ENCODE data around the gene TERT. TPM values are rescaled to one million over a fixed set of nuclear protein-coding genes. Genes with fewer than 3 reads are reported as not detected.

The TERT gene
- total and polyA plus RNA-seq, 2 donors (not counting 1 experiment from before 2014, with no cell fraction given) = 0.24 to 0.39 TPM

DNA sequence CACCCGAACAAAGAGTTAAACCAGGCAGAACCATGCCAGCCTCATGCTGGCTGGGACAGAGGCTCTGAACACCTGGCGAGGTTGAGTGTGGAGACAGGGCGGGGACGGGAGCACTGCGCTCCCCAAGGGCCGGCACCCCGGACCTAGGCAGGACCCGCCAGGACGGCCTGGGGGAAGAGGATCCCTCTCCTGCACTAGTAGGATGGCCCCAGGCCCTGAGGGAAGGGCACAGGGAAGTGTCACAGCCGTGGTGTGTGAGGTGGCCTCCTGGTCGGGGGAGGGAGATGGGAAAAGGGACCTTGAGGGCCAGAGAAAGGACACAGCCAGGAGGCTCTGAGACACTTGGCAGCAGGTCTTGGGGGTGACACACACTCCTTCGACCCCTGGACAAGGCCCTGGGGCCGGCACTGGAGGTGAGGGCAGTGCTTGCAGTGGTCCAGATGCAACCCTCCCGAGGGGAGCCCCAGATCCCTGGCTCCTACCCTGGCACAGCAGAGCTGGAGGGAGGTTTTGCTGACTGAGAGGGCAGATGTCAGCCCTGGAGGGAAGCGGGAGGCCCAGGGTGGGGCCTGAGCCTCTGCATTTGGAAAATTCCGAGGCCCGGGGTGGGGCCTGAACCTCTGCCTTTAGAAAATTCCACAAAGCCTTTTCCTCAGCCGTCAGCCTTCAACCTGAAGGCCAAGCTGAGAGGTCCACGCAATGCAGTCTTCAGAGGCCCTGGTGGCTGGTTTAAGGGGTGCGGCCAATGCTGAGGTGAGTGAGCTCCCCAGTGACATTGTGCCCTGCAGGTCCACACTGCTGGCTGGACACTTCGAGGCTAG, 24.8 kb upstream of the TERT start:
- no peaks in the 10 kb centered on the region for H3K9me3 Mint-ChIP-seq (ENCODE audit: insufficient read depth)
- Histone ChIP-seq H2AFZ (ENCODE audit: insufficient read depth, low read depth, low read length, poor library complexity, severe bottlenecking) (no peak overlapping the region), H3K4me1 (ENCODE audit: control insufficient read depth in 2 of 2, insufficient read depth in 2 of 2, low read length in 2 of 2) (peaks cover 24% of the 10 kb centered on the region in 2 donors), H3K9me3 (ENCODE audit: control extremely low read depth in 1 of 3, control insufficient read depth in 2 of 3, insufficient read depth in 1 of 3, low read length in 2 of 3) (no peaks in the 10 kb centered on the region), H3K27me3 (replicated peaks in 1 of 4; ENCODE audit: control extremely low read depth in 1 of 4, control insufficient read depth in 3 of 4, insufficient read depth in 4 of 4, low read length in 3 of 4) (no peaks in the 10 kb centered on the region), H3K27ac (ENCODE audit: low read length in 2 of 2) (no peak overlapping the region), H3K4me2 (replicated peaks; ENCODE audit: low read depth, low read length, poor library complexity, severe bottlenecking) (no peak overlapping the region), H3K36me3 (replicated peaks in 1 of 2; ENCODE audit: control extremely low read depth in 1 of 2, control insufficient read depth in 1 of 2, extremely low read depth in 1 of 2, insufficient read depth in 2 of 2, low read length in 1 of 2) (peaks cover 0 to 57% of the 10 kb centered on the region in 2 experiments), H4K20me1 (ENCODE audit: control insufficient read depth, insufficient read depth, low read length, poor library complexity, severe bottlenecking) (no peaks in the 10 kb centered on the region), H3K4me3 (ENCODE audit: control extremely low read depth in 1 of 5, extremely low read depth in 1 of 5, insufficient read depth in 1 of 5, low read depth in 2 of 5, low read length in 4 of 5) (no peak overlapping the region), H3K9ac (ENCODE audit: low read length) (no peak overlapping the region), H3K79me2 (ENCODE audit: control insufficient read depth, insufficient read depth, low read length) (no peaks in the 10 kb centered on the region)
- H3K4me3 Mint-ChIP-seq = no peak overlapping the region
- CTCF ChIA-PET = no interaction called here
- H3K4me1 Mint-ChIP-seq = peaks cover 26% of the 10 kb centered on the region
- DNase-seq = no peak
- WGBS (ENCODE audit: insufficient coverage) = 92% methylated on average over 20 of the region's 21 CpGs
- no peak overlapping the region for H3K27ac Mint-ChIP-seq
- TF ChIP-seq, protein P1, sequence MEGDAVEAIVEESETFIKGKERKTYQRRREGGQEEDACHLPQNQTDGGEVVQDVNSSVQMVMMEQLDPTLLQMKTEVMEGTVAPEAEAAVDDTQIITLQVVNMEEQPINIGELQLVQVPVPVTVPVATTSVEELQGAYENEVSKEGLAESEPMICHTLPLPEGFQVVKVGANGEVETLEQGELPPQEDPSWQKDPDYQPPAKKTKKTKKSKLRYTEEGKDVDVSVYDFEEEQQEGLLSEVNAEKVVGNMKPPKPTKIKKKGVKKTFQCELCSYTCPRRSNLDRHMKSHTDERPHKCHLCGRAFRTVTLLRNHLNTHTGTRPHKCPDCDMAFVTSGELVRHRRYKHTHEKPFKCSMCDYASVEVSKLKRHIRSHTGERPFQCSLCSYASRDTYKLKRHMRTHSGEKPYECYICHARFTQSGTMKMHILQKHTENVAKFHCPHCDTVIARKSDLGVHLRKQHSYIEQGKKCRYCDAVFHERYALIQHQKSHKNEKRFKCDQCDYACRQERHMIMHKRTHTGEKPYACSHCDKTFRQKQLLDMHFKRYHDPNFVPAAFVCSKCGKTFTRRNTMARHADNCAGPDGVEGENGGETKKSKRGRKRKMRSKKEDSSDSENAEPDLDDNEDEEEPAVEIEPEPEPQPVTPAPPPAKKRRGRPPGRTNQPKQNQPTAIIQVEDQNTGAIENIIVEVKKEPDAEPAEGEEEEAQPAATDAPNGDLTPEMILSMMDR (IDR thresholded peaks at IDR 0.05) = no peak
- TF ChIP-seq EZH2 (IDR thresholded peaks at IDR 0.05; ENCODE audit: borderline replicate concordance, insufficient read depth, low read depth, low read length, poor library complexity, severe bottlenecking) = no peak
- POLR2A ChIA-PET = interaction anchor here (1.0 kb wide), 1 partner anchor 15 kb away, joined by 4 read pairs; no protein-coding TSS in a partner anchor
- intact Hi-C loops (cut with micrococcal nuclease) = no loop called here
- ATAC-seq (ENCODE audit: low read depth) = no peak
- no peaks in the 10 kb centered on the region for H3K27me3 Mint-ChIP-seq

DNA sequence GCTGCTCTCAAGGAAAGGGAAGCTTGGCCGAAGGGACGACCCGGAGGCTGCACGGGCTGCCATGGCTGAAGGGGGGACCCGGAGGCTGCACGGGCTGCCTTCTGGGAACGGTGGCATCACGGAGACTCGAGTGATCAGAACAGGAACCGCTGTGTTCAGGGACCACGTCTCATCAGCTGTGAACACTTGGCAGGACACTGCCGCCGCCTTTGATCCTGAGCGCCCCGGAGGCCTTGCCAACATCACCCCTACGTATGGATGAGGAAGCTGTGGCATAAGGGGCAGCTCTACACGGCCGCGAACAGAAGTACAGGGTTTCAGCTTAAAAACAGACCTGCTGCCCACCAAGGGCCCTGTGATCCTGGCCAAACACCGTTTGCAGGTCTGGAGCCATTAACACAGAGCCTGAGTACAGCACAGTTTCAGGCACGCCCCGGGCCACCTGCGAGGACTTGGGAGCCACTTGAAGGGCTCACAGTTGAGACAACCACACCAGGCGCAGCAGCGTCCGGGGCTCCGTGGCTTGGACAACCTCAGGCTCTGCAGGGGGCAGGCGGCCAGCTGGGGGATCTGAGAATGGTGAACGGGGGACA, 23.9 kb upstream of the TERT start:
- Histone ChIP-seq H3K36me3 (replicated peaks in 1 of 2; ENCODE audit: control extremely low read depth in 1 of 2, control insufficient read depth in 1 of 2, extremely low read depth in 1 of 2, insufficient read depth in 2 of 2, low read length in 1 of 2) (peaks cover 0 to 48% of the 10 kb centered on the region in 2 experiments), H3K4me2 (replicated peaks; ENCODE audit: low read depth, low read length, poor library complexity, severe bottlenecking) (no peak overlapping the region), H2AFZ (ENCODE audit: insufficient read depth, low read depth, low read length, poor library complexity, severe bottlenecking) (no peak overlapping the region), H3K9me3 (ENCODE audit: control extremely low read depth in 1 of 3, control insufficient read depth in 2 of 3, insufficient read depth in 1 of 3, low read length in 2 of 3) (no peaks in the 10 kb centered on the region), H3K79me2 (ENCODE audit: control insufficient read depth, insufficient read depth, low read length) (no peaks in the 10 kb centered on the region), H3K9ac (ENCODE audit: low read length) (no peak overlapping the region), H3K4me1 (ENCODE audit: control insufficient read depth in 2 of 2, insufficient read depth in 2 of 2, low read length in 2 of 2) (peaks cover 32 to 33% of the 10 kb centered on the region in 2 donors), H3K27ac (ENCODE audit: low read length in 2 of 2) (no peak overlapping the region), H4K20me1 (ENCODE audit: control insufficient read depth, insufficient read depth, low read length, poor library complexity, severe bottlenecking) (no peaks in the 10 kb centered on the region), H3K27me3 (replicated peaks in 1 of 4; ENCODE audit: control extremely low read depth in 1 of 4, control insufficient read depth in 3 of 4, insufficient read depth in 4 of 4, low read length in 3 of 4) (peaks cover 0 to under 1% (median 0%) of the 10 kb centered on the region in 4 experiments), H3K4me3 (ENCODE audit: control extremely low read depth in 1 of 5, extremely low read depth in 1 of 5, insufficient read depth in 1 of 5, low read depth in 2 of 5, low read length in 4 of 5) (no peak overlapping the region)
- TF ChIP-seq, protein P1 (IDR thresholded peaks at IDR 0.05) = no peak
- TF ChIP-seq EZH2 (IDR thresholded peaks at IDR 0.05; ENCODE audit: borderline replicate concordance, insufficient read depth, low read depth, low read length, poor library complexity, severe bottlenecking) = no peak
- POLR2A ChIA-PET = interaction anchor here (1.0 kb wide), 1 partner anchor 16 kb away, joined by 4 read pairs; no protein-coding TSS in a partner anchor
- Mint-ChIP-seq H3K4me3 (no peak overlapping the region), H3K27ac (no peak overlapping the region), H3K4me1 (peaks cover 32% of the 10 kb centered on the region), H3K27me3 (no peaks in the 10 kb centered on the region), H3K9me3 (ENCODE audit: insufficient read depth) (no peaks in the 10 kb centered on the region)
- CTCF ChIA-PET = no interaction called here
- intact Hi-C loops (cut with micrococcal nuclease) = no loop called here
- DNase-seq (no peak), ATAC-seq (ENCODE audit: low read depth) (no peak)
- 95% methylated on average over 28 of the region's 29 CpGs for WGBS (ENCODE audit: insufficient coverage)
